Liver (tissue), 9 donors: ENCODE data around the gene ZNF831. TPM values are rescaled to one million over a fixed set of nuclear protein-coding genes. Genes with fewer than 3 reads are reported as not detected.
A peak's percentile ranks its signal among the peaks of the same experiment; 100 is the strongest.

Experiments
- DNase-seq: peaks from one replicate; pipeline ENCODE4 v3.0.0-alpha.2; 2017; ENCODE audit warnings: low spot score
- H3K27ac ChIP-seq, 2 donors: one replicate each; pipeline ENCODE4 v1.7.0; 2013; ENCODE audit warnings: inconsistent platforms in 2 of 2, low read length in 2 of 2, control low read depth in 1 of 2, low read depth in 1 of 2, mild to moderate bottlenecking in 1 of 2
- H3K27me3 ChIP-seq, 4 donors: one replicate each; pipeline versions ENCODE4 v1.6.1 to v1.7.0; 2013; ENCODE audit warnings: low read length in 3 of 4, inconsistent platforms in 1 of 4, mild to moderate bottlenecking in 1 of 4, moderate library complexity in 1 of 4; ENCODE audit not compliant: control insufficient read depth in 4 of 4, insufficient read depth in 4 of 4
- H3K36me3 ChIP-seq, 4 donors: one replicate each; pipeline versions ENCODE4 v1.6.1 to v1.7.0; 2013; ENCODE audit warnings: low read length in 3 of 4, mild to moderate bottlenecking in 3 of 4, low read depth in 1 of 4, moderate library complexity in 1 of 4; ENCODE audit not compliant: control insufficient read depth in 4 of 4, insufficient read depth in 3 of 4
- H3K4me1 ChIP-seq, 4 donors: one replicate each; pipeline versions ENCODE4 v1.6.1 to v1.7.0; 2013; ENCODE audit warnings: low read length in 3 of 4, mild to moderate bottlenecking in 3 of 4, moderate library complexity in 1 of 4; ENCODE audit not compliant: control insufficient read depth in 4 of 4, insufficient read depth in 4 of 4
- H3K4me3 ChIP-seq, 3 donors: one replicate each; pipeline versions ENCODE4 v1.6.1 to v1.7.0; 2013; ENCODE audit warnings: low read length in 3 of 3, control low read depth in 1 of 3, low read depth in 1 of 3, mild to moderate bottlenecking in 1 of 3
- H3K9ac ChIP-seq, 2 donors: one replicate each; pipeline ENCODE4 v1.7.0; 2013; ENCODE audit warnings: low read length in 2 of 2, mild to moderate bottlenecking in 2 of 2, moderate library complexity in 2 of 2, control low read depth in 1 of 2, low read depth in 1 of 2
- H3K9me3 ChIP-seq, 4 donors: one replicate each; pipeline versions ENCODE4 v1.6.1 to v1.7.0; 2013; ENCODE audit warnings: low read length in 3 of 4; ENCODE audit not compliant: control insufficient read depth in 4 of 4
- ATF3 ChIP-seq: IDR thresholded peaks from 2 replicates; pipeline ENCODE4 v1.6.1; 2016; ENCODE audit warnings: antibody characterized with exemption
- CTCF ChIP-seq: fragments of 150-350 bp; IDR thresholded peaks from 2 replicates; pipeline ENCODE4 v1.5.1; 2017; ENCODE audit warnings: improper control_type of control experiment, low read depth, low read length; ENCODE audit not compliant: missing input control
- EGR1 ChIP-seq, 2 donors: IDR thresholded peaks; 2 replicates each; pipeline ENCODE4 v1.6.1; 2016 to 2018; ENCODE audit warnings: antibody characterized with exemption in 2 of 2, low read depth in 2 of 2
- FOXA1 ChIP-seq: IDR thresholded peaks from 2 replicates; pipeline ENCODE4 v1.6.1; 2016; ENCODE audit warnings: antibody characterized with exemption
- FOXA2 ChIP-seq: IDR thresholded peaks from 2 replicates; pipeline ENCODE4 v1.6.1; 2016; ENCODE audit warnings: antibody characterized with exemption
- GABPA ChIP-seq, 2 donors: IDR thresholded peaks in 1 of 2; conservative IDR thresholded peaks in 1 of 2; 2 replicates each; pipeline ENCODE4 v1.6.1; 2016; ENCODE audit warnings: antibody characterized with exemption in 2 of 2, mild to moderate bottlenecking in 1 of 2, moderate library complexity in 1 of 2
- HNF4A ChIP-seq, 2 donors: conservative IDR thresholded peaks; 2 replicates each; pipeline ENCODE4 v1.6.1; 2016; ENCODE audit warnings: antibody characterized with exemption in 2 of 2, mild to moderate bottlenecking in 2 of 2
- HNF4G ChIP-seq: IDR thresholded peaks from 2 replicates; pipeline ENCODE4 v1.6.1; 2016; ENCODE audit warnings: antibody characterized with exemption
- JUND ChIP-seq, 2 donors: IDR thresholded peaks; 2 replicates each; pipeline ENCODE4 v1.6.1; 2016; ENCODE audit warnings: antibody characterized with exemption in 2 of 2
- MAX ChIP-seq: IDR thresholded peaks from 2 replicates; pipeline ENCODE4 v1.6.1; 2016; ENCODE audit warnings: antibody characterized with exemption
- NR2F2 ChIP-seq: IDR thresholded peaks from 2 replicates; pipeline ENCODE4 v1.6.1; 2016; ENCODE audit warnings: antibody characterized with exemption
- RAD21 ChIP-seq, 2 donors: IDR thresholded peaks; 2 replicates each; pipeline ENCODE4 v1.6.1; 2016; ENCODE audit warnings: antibody characterized with exemption in 2 of 2, mild to moderate bottlenecking in 2 of 2
- REST ChIP-seq: IDR thresholded peaks from 2 replicates; pipeline ENCODE4 v1.6.1; 2016; ENCODE audit warnings: antibody characterized with exemption, mild to moderate bottlenecking
- RXRA ChIP-seq, 2 donors: IDR thresholded peaks; 2 replicates each; pipeline ENCODE4 v1.6.1; 2017 to 2018; ENCODE audit warnings: antibody characterized with exemption in 2 of 2, mild to moderate bottlenecking in 1 of 2
- SP1 ChIP-seq: IDR thresholded peaks from 2 replicates; pipeline ENCODE4 v1.6.1; 2018; ENCODE audit warnings: antibody characterized with exemption, mild to moderate bottlenecking
- TAF1 ChIP-seq: conservative IDR thresholded peaks from 2 replicates; pipeline ENCODE4 v1.6.1; 2016; ENCODE audit warnings: antibody characterized with exemption, mild to moderate bottlenecking
- YY1 ChIP-seq: IDR thresholded peaks from 2 replicates; pipeline ENCODE4 v1.6.1; 2016; ENCODE audit warnings: antibody characterized with exemption, mild to moderate bottlenecking
- ZBTB33 ChIP-seq: IDR thresholded peaks from 2 replicates; pipeline ENCODE4 v1.6.1; 2016; ENCODE audit warnings: antibody characterized with exemption
- WGBS: extraction: QIAGEN DNeasy Blood & Tissue Kit; methylation state at CpG from one replicate; pipeline ENCODE4 v1.1.7; 2013; 5-methylcytosine and 5-hydroxymethylcytosine counted together
- polyA plus RNA-seq, 2 donors: library from polyadenylated mRNA; stranded (reverse) in 1 of 2; unstranded in 1 of 2; fragments of 200-250 nt in 1 of 2; fragments of >200 nt in 1 of 2; fragmentation: Nextera tagmentation in 1 of 2; extraction: Ambion mirVana in 1 of 2; gene quantifications; one replicate each; pipeline versions ENCODE4 v1.2.1 to v1.2.3, GENCODE V29; 2013 to 2015
- total RNA-seq, 2 donors: library from RNA; depleted of rRNA; stranded (reverse); fragments of >200 nt; gene quantifications; one replicate each; pipeline ENCODE4 v1.2.3, GENCODE V29; 2014
- donor health status: healthy.
- donor health status: healthy.
- donor health status: healthy.
- donor health status: healthy.
- donor health status: healthy.

Gene ZNF831
- total and polyA plus RNA-seq, 4 donors = 0.06 to 0.75 (median 0.13) TPM

- Histone ChIP-seq H3K4me1 (peaks cover 0 to 4% (median 1%) of the 10 kb centered on the region in 4 donors), H3K9me3 (no peaks in the 10 kb centered on the region), H3K27me3 (no peaks in the 10 kb centered on the region), H3K4me3 (no peak overlapping the region), H3K9ac (no peak overlapping the region), H3K27ac (no peak overlapping the region), H3K36me3 (no peaks in the 10 kb centered on the region)
- 56% methylated on average over 18 of the region's 18 CpGs for WGBS
- peak; percentile 28 for DNase-seq
- peak; percentile 91 for TF ChIP-seq NR2F2
- no peak for TF ChIP-seq YY1
These were observed 13.7 kb upstream of the ZNF831 start for GRCh38 chr20:59149678-59150504.

- Histone ChIP-seq H3K27ac (no peak overlapping the region), H3K4me1 (peaks cover 0 to 4% (median 1%) of the 10 kb centered on the region in 4 donors)
- DNase-seq = no peak
These were observed 12.8 kb upstream of the ZNF831 start for GRCh38 chr20:59150821-59151251.

More at GRCh38 chr20:59150821-59151251, 12.8 kb upstream of the ZNF831 start:
- Histone ChIP-seq H3K9ac (no peak overlapping the region), H3K36me3 (no peaks in the 10 kb centered on the region), H3K27me3 (no peaks in the 10 kb centered on the region), H3K4me3 (no peak overlapping the region), H3K9me3 (no peaks in the 10 kb centered on the region)
- 96% methylated on average over 13 of the region's 13 CpGs for WGBS
- TF ChIP-seq TAF1 = no peak
- TF ChIP-seq SP1 = no peak
- TF ChIP-seq GABPA (IDR thresholded peaks at IDR 0.05 in 1 of 2, conservative IDR thresholded peaks at IDR 0.05 in 1 of 2) = no peak
- TF ChIP-seq RXRA (IDR thresholded peaks at IDR 0.05) = no peak
- TF ChIP-seq HNF4A (conservative IDR thresholded peaks at IDR 0.05) = no peak
- TF ChIP-seq EGR1 (IDR thresholded peaks at IDR 0.05; ENCODE audit: low read depth in 2 of 2) = no peak
- no peak for TF ChIP-seq HNF4G
- TF ChIP-seq JUND (IDR thresholded peaks at IDR 0.05) = no peak
- no peak for TF ChIP-seq YY1
- no peak for TF ChIP-seq NR2F2
- TF ChIP-seq FOXA1 = no peak
- no peak for TF ChIP-seq RAD21 (IDR thresholded peaks at IDR 0.05)
- no peak for TF ChIP-seq ZBTB33
- TF ChIP-seq CTCF = no peak
- no peak for TF ChIP-seq MAX
- TF ChIP-seq FOXA2 = no peak
- no peak for TF ChIP-seq REST
- TF ChIP-seq ATF3 = no peak
